ENCODE results near the gene RAB9A. TPM values are rescaled to one million over a fixed set of nuclear protein-coding genes. Genes with fewer than 3 reads are reported as not detected.

The RAB9A gene
- total and polyA plus RNA-seq, 2 experiments from 2014 or later: 33.7 to 36.3 TPM

DNA sequence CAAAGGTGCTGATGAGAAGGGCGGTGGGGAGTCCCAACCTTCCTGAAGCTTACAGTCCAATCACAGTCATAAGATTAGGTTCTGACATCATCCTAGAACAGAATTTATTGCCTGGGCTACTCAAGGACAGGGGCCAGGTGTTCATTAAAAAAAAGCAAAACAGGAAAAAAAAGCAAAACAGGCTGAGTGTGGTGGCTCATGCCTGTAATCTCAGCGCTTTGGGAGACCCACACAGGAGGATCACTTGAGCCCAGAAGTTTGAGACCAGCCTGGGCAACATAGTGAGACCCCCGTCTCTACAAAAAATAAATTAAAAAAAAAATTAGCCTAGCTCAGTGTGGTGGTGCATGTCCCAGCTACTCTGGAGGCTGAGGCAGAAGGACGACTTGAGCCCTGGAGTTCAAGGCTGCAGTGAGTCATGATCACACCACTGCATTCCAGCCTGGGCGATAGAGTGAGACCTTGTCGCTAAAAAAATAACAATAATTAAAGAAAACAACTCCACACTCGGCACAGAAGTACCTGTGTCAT is 3.0 kb downstream of the RAB9A start:
- DNase-seq (ENCODE audit: low read depth in 1 of 2, low spot score in 1 of 2): no peak
- H3K4me1 ChIP-seq (ENCODE audit: low read depth): peaks cover 30% of the 10 kb centered on the region
- no peak overlapping the region for H3K27ac ChIP-seq
- TF ChIP-seq, protein P1, sequence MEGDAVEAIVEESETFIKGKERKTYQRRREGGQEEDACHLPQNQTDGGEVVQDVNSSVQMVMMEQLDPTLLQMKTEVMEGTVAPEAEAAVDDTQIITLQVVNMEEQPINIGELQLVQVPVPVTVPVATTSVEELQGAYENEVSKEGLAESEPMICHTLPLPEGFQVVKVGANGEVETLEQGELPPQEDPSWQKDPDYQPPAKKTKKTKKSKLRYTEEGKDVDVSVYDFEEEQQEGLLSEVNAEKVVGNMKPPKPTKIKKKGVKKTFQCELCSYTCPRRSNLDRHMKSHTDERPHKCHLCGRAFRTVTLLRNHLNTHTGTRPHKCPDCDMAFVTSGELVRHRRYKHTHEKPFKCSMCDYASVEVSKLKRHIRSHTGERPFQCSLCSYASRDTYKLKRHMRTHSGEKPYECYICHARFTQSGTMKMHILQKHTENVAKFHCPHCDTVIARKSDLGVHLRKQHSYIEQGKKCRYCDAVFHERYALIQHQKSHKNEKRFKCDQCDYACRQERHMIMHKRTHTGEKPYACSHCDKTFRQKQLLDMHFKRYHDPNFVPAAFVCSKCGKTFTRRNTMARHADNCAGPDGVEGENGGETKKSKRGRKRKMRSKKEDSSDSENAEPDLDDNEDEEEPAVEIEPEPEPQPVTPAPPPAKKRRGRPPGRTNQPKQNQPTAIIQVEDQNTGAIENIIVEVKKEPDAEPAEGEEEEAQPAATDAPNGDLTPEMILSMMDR (IDR thresholded peaks at IDR 0.05; ENCODE audit: low read depth, low read length): no peak
- H3K27me3 ChIP-seq: no peaks in the 10 kb centered on the region
- H3K36me3 ChIP-seq: no peaks in the 10 kb centered on the region
- H3K9me3 ChIP-seq (ENCODE audit: low read depth): no peaks in the 10 kb centered on the region
- no peak overlapping the region for H3K4me3 ChIP-seq

DNA sequence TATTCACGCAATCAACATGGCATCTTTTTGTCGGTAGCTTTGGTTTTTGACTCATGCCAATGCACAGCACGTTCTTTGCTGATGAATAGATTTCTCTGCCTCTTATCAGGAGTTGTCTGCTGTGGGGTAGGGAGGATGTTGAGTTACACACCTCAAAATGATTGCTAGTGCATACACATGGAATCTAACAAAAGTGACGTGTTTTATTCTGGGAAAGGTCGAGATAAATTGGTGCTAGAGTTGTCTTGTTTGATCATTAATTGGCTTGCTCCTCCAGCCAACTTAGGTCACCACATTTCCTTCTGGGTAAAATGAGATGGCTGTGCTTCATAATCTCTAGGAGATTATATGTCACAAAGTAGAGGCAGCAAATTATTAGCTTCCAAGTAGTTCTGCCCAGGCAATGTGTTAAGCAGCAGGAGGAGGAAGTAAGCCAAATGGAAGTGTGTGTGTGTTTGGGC is 3.9 kb downstream of the RAB9A start:
- Histone ChIP-seq H3K4me3 (no peak overlapping the region), H3K27ac (peak overlapping the region; percentile 68), H3K9me3 (ENCODE audit: low read depth) (no peaks in the 10 kb centered on the region), H3K4me1 (ENCODE audit: low read depth) (peaks cover 30% of the 10 kb centered on the region), H3K27me3 (no peaks in the 10 kb centered on the region), H3K36me3 (no peaks in the 10 kb centered on the region)
- DNase-seq (ENCODE audit: low read depth in 1 of 2, low spot score in 1 of 2): no peak
- TF ChIP-seq, protein P1 (IDR thresholded peaks at IDR 0.05; ENCODE audit: low read depth, low read length): no peak

DNA sequence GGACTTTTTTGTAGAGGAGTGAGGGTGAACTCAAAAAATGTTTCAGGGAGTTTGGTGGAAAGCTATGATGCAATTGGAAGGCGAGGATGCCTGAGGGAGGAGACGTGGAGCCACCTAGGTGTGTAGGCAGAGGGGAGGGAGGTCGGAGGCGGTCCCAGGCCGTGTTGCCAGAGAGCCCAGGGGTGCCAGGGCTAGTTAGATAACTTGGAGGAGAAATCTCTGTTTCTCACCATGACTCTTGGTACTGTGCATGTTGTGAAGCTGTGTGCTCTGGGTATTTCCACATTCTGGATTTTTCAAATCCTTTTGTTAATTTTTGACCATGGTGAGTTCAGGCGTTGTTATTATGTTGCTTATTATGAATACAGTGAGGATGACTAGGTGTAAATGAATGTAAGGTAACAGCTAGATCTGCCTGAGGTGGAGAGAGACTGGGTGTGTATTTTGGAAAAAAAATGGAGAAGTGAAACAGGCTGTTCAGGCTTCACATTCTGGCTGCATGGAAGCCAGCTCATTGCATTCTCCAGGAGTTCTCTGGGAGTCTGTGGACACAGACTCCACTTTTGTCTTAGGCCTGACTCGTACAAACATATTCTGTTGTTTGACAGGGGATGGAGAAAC is 4.5 kb downstream of the RAB9A start:
- DNase-seq (ENCODE audit: low read depth in 1 of 2, low spot score in 1 of 2): no peak
- no peak overlapping the region for H3K4me3 ChIP-seq
- no peaks in the 10 kb centered on the region for H3K36me3 ChIP-seq
- peaks cover 30% of the 10 kb centered on the region for H3K4me1 ChIP-seq (ENCODE audit: low read depth)
- TF ChIP-seq, protein P1 (IDR thresholded peaks at IDR 0.05; ENCODE audit: low read depth, low read length): no peak
- no peaks in the 10 kb centered on the region for H3K27me3 ChIP-seq
- H3K27ac ChIP-seq: peak overlapping the region; percentile 68
- H3K9me3 ChIP-seq (ENCODE audit: low read depth): no peaks in the 10 kb centered on the region

DNA sequence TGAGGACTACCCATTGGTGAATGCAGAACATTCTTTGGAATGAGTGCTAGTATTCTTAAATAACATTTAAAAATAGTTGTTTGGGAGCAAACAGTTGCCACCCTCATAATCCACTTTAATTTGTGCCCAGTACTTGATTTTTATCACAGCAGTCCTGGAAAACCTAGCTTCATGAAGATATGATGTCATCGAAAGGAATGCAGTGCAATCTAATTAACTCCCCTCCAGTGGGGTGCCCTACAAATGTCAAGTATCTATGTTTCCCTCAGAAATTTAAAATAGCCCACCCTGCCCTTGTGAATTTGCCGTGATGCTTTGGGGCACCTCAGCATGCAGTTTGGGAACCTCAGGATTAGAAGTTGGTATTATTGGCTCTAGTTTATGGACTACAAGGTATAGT is 5.4 kb downstream of the RAB9A start:
- Histone ChIP-seq H3K4me3 (no peak overlapping the region), H3K36me3 (no peaks in the 10 kb centered on the region), H3K27ac (no peak overlapping the region), H3K9me3 (ENCODE audit: low read depth) (no peaks in the 10 kb centered on the region), H3K27me3 (no peaks in the 10 kb centered on the region), H3K4me1 (ENCODE audit: low read depth) (peaks cover 30% of the 10 kb centered on the region)
- TF ChIP-seq, protein P1 (IDR thresholded peaks at IDR 0.05; ENCODE audit: low read depth, low read length): no peak
- DNase-seq (ENCODE audit: low read depth in 1 of 2, low spot score in 1 of 2): no peak

DNA sequence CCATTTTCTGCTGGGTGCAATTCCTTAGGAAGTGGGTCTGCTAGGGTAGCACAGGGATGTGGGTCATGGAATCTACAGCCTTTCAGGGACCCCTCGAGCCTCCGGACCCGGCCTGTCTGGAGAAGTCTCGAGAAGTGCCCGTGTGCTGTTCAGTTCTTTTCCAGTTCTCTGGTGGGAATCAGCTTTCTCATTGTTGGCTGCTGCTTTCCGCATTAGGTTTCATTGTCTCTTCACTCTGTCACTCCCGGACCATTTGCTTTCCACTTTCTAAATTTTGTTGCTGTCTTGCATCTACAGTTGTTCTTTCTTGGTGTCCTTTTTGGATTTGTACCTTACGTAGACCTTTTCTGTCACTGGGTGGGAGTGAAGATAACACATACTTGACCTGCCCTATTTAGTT is 6.1 kb downstream of the RAB9A start:
- TF ChIP-seq, protein P1 (IDR thresholded peaks at IDR 0.05; ENCODE audit: low read depth, low read length): no peak
- Histone ChIP-seq H3K27ac (no peak overlapping the region), H3K4me3 (no peak overlapping the region), H3K4me1 (ENCODE audit: low read depth) (peaks cover 30% of the 10 kb centered on the region), H3K27me3 (no peaks in the 10 kb centered on the region), H3K36me3 (no peaks in the 10 kb centered on the region), H3K9me3 (ENCODE audit: low read depth) (no peaks in the 10 kb centered on the region)
- DNase-seq (ENCODE audit: low read depth in 1 of 2, low spot score in 1 of 2): no peak

All from cardiac muscle cell (in vitro differentiated cells and primary cell).